HG03103 (cell line): ENCODE results near the gene TRAPPC1.

Source experiments
- ATAC-seq: cut with Tn5 transposase; IDR thresholded peaks from one replicate; pipeline ENCODE4 v1.9.1; 2021; ENCODE audit warnings: low read depth; ENCODE audit not compliant: unreplicated experiment

The TRAPPC1 gene

DNA sequence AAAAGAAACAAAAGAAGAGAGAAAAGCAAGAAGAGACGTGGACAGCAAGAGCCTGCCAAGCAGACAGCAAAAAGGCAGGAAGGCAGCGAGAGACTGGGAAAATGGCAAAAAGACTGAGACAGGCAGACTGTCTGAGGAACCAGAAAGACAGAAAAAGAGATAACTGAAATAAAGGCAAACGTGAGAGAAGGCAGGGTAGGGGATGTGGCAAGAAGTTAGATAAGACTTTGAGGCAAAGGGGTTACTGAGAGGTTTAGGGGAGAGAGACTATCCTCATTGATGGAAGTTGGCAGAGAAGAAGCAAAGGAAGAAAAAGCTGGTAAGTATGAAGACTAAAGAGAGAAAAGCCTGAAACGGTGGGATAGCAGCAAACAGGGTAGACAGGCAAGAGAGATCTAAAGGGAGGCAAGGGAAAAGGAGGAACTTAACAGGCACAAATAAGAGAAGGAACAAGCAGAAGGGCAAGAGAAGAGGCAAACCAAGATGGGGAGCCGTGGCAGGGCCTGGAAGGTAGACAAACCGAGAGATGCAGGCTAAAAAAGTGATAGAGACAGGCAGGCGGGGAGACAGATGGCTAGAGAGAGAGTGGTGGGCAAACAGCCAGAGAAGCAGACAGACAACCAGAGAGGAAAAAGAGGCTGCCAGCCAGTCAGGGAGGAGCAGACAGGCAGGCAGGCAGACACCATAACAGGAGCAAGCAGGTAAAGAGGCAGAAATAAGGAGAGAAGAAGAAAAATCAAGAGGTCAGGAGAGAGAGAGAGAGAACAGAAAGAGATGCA lies 50.3 kb downstream of the TRAPPC1 start:
- no peak for ATAC-seq
